Trophoblast cell (in vitro differentiated cells and primary cell): ENCODE results near the gene SCGB3A2.
"Not testable (repeated sequence)": the region's sequence is repeated elsewhere in the genome, so short reads cannot be mapped to it uniquely, and the experiment has no call there.

Experiments
- DNase-seq, 2 donors: peaks; one replicate each; pipeline ENCODE4 v3.0.0-alpha.2; 2016
- H2AFZ ChIP-seq: 2 replicates; pipeline ENCODE4 v1.6.1; 2013; ENCODE audit warnings: low read length, moderate library complexity, mild to moderate bottlenecking; ENCODE audit not compliant: insufficient read depth, poor library complexity
- H2AK5ac ChIP-seq: 2 replicates; pipeline ENCODE4 v1.6.1; 2013; ENCODE audit warnings: mild to moderate bottlenecking, low read length
- H2BK120ac ChIP-seq: 2 replicates; pipeline ENCODE4 v1.6.1; 2013; ENCODE audit warnings: low read length, mild to moderate bottlenecking, moderate library complexity; ENCODE audit not compliant: insufficient read depth, poor library complexity
- H2BK12ac ChIP-seq: 2 replicates; pipeline ENCODE4 v1.6.1; 2013; ENCODE audit warnings: mild to moderate bottlenecking, low read length, moderate library complexity
- H2BK5ac ChIP-seq: 2 replicates; pipeline ENCODE4 v1.6.1; 2013; ENCODE audit warnings: low read length, low read depth, moderate library complexity, mild to moderate bottlenecking; ENCODE audit not compliant: poor library complexity
- H3K14ac ChIP-seq: 2 replicates; pipeline ENCODE4 v1.6.1; 2013; ENCODE audit warnings: mild to moderate bottlenecking, low read length
- H3K18ac ChIP-seq: 2 replicates; pipeline ENCODE4 v1.6.1; 2013; ENCODE audit warnings: mild to moderate bottlenecking, low read length
- H3K23ac ChIP-seq: 2 replicates; pipeline ENCODE4 v1.6.1; 2013; ENCODE audit warnings: low read length
- H3K27ac ChIP-seq: 2 replicates; pipeline ENCODE4 v1.5.1; 2013; ENCODE audit warnings: low read depth, mild to moderate bottlenecking, inconsistent platforms, low read length, moderate library complexity
- H3K27me3 ChIP-seq: 2 replicates; pipeline ENCODE4 v1.6.1; 2013; ENCODE audit warnings: inconsistent platforms, mild to moderate bottlenecking, low read length, moderate library complexity; ENCODE audit not compliant: insufficient read depth
- H3K36me3 ChIP-seq, 2 experiments: 1 replicate in 1 of 2; 2 replicates in 1 of 2; pipeline ENCODE4 v1.6.1; 2013; ENCODE audit warnings: low read length in 2 of 2, mild to moderate bottlenecking in 2 of 2, moderate library complexity in 1 of 2; ENCODE audit not compliant: insufficient read depth in 2 of 2, control insufficient read depth in 1 of 2
- H3K4ac ChIP-seq: 2 replicates; pipeline ENCODE4 v1.6.1; 2013; ENCODE audit warnings: low read depth, mild to moderate bottlenecking, low read length, moderate library complexity
- H3K4me1 ChIP-seq, 2 experiments: 1 replicate in 1 of 2; 2 replicates in 1 of 2; pipeline ENCODE4 v1.6.1; 2013; ENCODE audit warnings: low read length in 2 of 2, mild to moderate bottlenecking in 2 of 2, moderate library complexity in 1 of 2; ENCODE audit not compliant: insufficient read depth in 2 of 2, control insufficient read depth in 1 of 2
- H3K4me2 ChIP-seq: 2 replicates; pipeline ENCODE4 v1.6.1; 2013; ENCODE audit warnings: inconsistent platforms, mild to moderate bottlenecking, low read length, moderate library complexity
- H3K4me3 ChIP-seq: 2 replicates; pipeline ENCODE4 v1.5.1; 2013; ENCODE audit warnings: mild to moderate bottlenecking, low read depth, low read length, inconsistent platforms
- H3K79me1 ChIP-seq: one replicate; pipeline ENCODE4 v1.6.1; 2013; ENCODE audit warnings: low read length
- H3K79me2 ChIP-seq: 2 replicates; pipeline ENCODE4 v1.6.1; 2013; ENCODE audit warnings: low read length, mild to moderate bottlenecking; ENCODE audit not compliant: control insufficient read depth, insufficient read depth, poor library complexity
- H3K9ac ChIP-seq: 2 replicates; pipeline ENCODE4 v1.6.1; 2013; ENCODE audit warnings: mild to moderate bottlenecking, low read length
- H3K9me3 ChIP-seq: 2 replicates; pipeline ENCODE4 v1.6.1; 2013; ENCODE audit warnings: low read depth, mild to moderate bottlenecking, control low read depth, inconsistent platforms, low read length; ENCODE audit not compliant: insufficient read depth
- H4K12ac ChIP-seq: 2 replicates; pipeline ENCODE4 v1.6.1; 2013; ENCODE audit warnings: low read depth, mild to moderate bottlenecking, low read length, moderate library complexity
- H4K8ac ChIP-seq: 2 replicates; pipeline ENCODE4 v1.6.1; 2013; ENCODE audit warnings: low read depth, mild to moderate bottlenecking, low read length, moderate library complexity
- H4K91ac ChIP-seq: one replicate; pipeline ENCODE4 v1.6.1; 2013; ENCODE audit warnings: low read depth, mild to moderate bottlenecking, low read length, moderate library complexity
- WGBS: extraction: QIAGEN DNeasy Blood & Tissue Kit; methylation state at CpG from one replicate; pipeline ENCODE4 v1.1.7; 2013; ENCODE audit warnings: missing lambda C conversion rate; ENCODE audit not compliant: insufficient read length, insufficient coverage; ENCODE audit errors: extremely low coverage; 5-methylcytosine and 5-hydroxymethylcytosine counted together

The SCGB3A2 gene

DNA sequence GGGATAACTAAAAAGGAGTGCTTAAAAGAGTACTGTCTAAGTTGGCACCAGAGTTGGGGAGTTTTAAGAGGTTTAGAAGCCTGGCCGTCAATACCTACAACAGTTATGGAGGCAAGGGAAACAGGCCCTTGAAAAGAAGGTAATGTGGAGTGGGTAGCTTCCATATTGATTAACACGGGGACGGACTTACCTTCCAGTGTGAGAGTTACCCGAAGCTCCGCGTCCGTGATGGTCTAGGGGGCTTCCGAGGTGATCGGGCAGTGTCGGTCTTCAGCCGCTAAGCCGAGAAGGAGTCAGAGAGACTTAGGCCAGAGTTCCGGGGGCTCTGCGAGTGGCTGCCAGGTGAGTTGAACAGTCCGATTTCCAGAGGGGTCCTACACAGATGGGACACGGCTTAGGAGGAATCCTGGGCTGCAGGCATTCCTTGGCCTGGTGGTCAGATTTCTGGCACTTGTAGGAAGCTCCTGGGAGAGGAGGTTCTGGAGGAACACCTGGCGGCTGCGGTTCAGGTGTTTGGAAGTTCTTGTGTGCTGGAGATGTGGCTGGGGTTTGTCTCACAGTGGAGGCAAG is 6.4 kb upstream of the SCGB3A2 start:
- not testable (repeated sequence) for H3K9me3 ChIP-seq, H3K79me2 ChIP-seq, DNase-seq, H3K27me3 ChIP-seq, H3K9ac ChIP-seq, H2BK12ac ChIP-seq, H2BK120ac ChIP-seq, H3K4me2 ChIP-seq, H3K4ac ChIP-seq, H3K23ac ChIP-seq, H3K36me3 ChIP-seq, H3K14ac ChIP-seq, H2AFZ ChIP-seq, H2BK5ac ChIP-seq, H3K4me3 ChIP-seq, H3K79me1 ChIP-seq, H3K27ac ChIP-seq, H2AK5ac ChIP-seq, H4K12ac ChIP-seq
- H4K8ac ChIP-seq, result peak overlapping the region; percentile 84
- WGBS, result no CpG with 5 or more reads among the region's 18 CpGs
- H4K91ac ChIP-seq, result peak overlapping the region; percentile 47
- H3K4me1 ChIP-seq, result peaks cover 7 to 16% of the 10 kb centered on the region in 2 experiments
- peak overlapping the region; percentile 45 for H3K18ac ChIP-seq

DNA sequence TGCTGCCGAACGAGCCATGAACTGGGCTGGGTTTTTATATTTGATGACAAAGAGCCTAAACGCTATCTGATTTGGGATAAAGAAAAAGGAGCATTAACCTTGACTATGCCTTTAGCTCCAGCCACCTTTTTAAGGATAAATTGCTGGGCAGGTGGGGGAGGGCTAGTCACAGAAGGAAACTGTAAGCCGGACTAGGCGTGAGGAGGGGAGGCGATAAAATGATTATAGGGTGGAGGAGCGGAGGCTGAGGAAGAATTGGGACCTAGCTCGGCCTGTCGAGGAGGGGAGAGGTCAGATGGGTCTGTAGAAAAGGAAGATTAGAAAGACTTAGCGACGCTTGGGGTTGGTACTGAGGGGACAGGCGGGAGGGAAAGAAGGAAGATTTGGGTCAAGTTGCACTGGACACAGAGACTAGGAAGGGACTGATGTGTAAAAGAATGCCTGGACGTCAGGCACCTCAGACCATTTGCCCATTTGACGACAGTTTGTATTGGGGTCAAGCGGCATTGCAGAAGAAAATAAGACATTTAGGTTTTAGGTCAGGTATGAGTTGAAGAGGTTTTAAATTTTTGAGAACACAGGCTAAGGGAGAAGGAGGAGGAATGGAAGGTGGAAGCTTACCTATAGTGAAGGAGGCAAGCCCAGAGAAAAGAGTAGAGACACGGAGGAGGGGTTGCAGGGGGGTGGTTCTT is 5.6 kb upstream of the SCGB3A2 start:
- H2AK5ac ChIP-seq, H3K9me3 ChIP-seq, H3K27me3 ChIP-seq, H4K91ac ChIP-seq, H3K18ac ChIP-seq, H2BK5ac ChIP-seq, DNase-seq, H3K23ac ChIP-seq, H3K4ac ChIP-seq, H3K79me1 ChIP-seq, H3K4me2 ChIP-seq, H3K27ac ChIP-seq, H3K9ac ChIP-seq, H3K79me2 ChIP-seq, H2BK120ac ChIP-seq, H4K12ac ChIP-seq, H2BK12ac ChIP-seq, H4K8ac ChIP-seq, H3K36me3 ChIP-seq, H3K14ac ChIP-seq, H3K4me3 ChIP-seq, H2AFZ ChIP-seq: not testable (repeated sequence)
- peaks cover 8 to 16% of the 10 kb centered on the region in 2 experiments for H3K4me1 ChIP-seq
- WGBS, result no CpG with 5 or more reads among the region's 16 CpGs

DNA sequence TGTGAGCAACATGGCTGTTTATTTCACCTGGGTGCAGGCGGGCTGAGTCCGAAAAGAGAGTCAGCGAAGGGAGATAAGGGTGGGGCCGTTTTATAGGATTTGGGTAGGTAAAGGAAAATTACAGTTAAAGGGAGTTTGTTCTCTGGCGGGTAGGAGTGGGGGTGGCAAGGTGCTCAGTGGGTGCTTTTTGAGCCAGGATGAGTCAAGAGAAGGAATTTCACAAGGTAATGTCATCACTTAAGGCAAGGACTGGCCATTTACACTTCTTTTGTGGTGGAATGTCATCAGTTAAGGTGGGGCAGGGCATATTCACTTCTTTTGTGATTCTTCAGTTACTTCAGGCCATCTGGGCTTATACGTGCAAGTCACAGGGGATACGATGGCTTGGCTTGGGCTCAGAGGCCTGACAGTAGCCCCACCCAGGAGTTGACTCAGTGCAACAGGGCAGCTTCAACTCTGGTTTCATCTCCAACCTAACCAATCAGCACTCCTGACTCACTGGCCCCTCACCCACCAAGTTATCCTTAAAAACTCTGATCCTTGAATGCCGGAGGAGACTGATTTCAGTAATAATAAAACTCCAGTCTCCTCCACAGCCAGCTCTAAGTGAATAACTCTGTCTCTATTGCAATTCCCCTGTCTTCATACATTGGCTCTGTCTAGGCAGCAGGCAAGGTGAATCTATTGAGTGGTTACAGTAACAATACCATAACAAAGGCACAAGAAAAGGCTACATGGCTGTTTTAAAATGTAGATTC is 4.2 kb upstream of the SCGB3A2 start:
- H2BK120ac ChIP-seq, H2AK5ac ChIP-seq, H3K79me2 ChIP-seq, H3K9me3 ChIP-seq, H2BK12ac ChIP-seq, H4K91ac ChIP-seq, H3K4me3 ChIP-seq, H3K9ac ChIP-seq, H3K14ac ChIP-seq, H3K27ac ChIP-seq, H4K8ac ChIP-seq, H2BK5ac ChIP-seq, H3K79me1 ChIP-seq, H3K27me3 ChIP-seq, DNase-seq, H2AFZ ChIP-seq, H3K23ac ChIP-seq, H3K4me2 ChIP-seq, H3K18ac ChIP-seq, H3K36me3 ChIP-seq, H3K4ac ChIP-seq, H4K12ac ChIP-seq: not testable (repeated sequence)
- 100% methylated on average over 1 of the region's 8 CpGs for WGBS
- H3K4me1 ChIP-seq, result peaks cover 5 to 13% of the 10 kb centered on the region in 2 experiments

DNA sequence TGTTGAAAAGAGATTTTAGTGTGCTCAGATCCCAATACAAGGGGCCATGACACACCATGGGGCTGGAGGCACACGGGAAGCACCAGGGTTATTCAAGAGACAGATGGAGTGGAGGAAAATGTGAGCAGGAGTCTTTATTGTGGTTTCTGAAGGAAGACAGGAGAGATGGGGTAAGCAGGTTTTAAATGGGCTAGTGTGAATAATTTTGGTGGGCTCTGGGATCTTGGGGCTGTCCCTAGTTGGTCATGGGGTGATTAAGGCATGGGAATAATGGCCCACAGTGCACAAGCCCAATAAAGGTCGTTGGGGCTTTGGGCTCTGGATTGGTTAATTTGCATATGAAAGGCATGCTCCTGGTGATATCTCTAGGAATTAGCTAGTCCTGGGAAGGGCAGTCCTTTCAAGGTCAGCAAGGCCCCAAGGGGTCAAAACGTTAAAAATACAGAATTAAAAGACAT is 3.6 kb upstream of the SCGB3A2 start:
- Histone ChIP-seq H3K14ac (no peak overlapping the region), H2AFZ (no peak overlapping the region), H3K27ac (no peak overlapping the region), H2BK5ac (no peak overlapping the region), H4K91ac (peak overlapping the region; percentile 53), H3K4me3 (no peak overlapping the region), H3K9ac (no peak overlapping the region), H3K36me3 (no peaks in the 10 kb centered on the region), H3K4me2 (no peak overlapping the region), H2AK5ac (no peak overlapping the region), H3K79me1 (peaks cover 2% of the 10 kb centered on the region), H4K8ac (no peak overlapping the region), H2BK120ac (no peak overlapping the region), H3K27me3 (no peaks in the 10 kb centered on the region), H3K23ac (no peak overlapping the region), H3K18ac (no peak overlapping the region), H3K9me3 (no peaks in the 10 kb centered on the region), H3K4ac (no peak overlapping the region), H2BK12ac (no peak overlapping the region), H3K79me2 (no peaks in the 10 kb centered on the region), H4K12ac (no peak overlapping the region), H3K4me1 (peaks cover 5 to 12% of the 10 kb centered on the region in 2 experiments)
- WGBS, result no CpG with 5 or more reads among the region's 3 CpGs
- DNase-seq, result no peak
